Lower lobe of right lung (tissue), 2 donors: ENCODE data around the gene TMEM37. TPM values are rescaled to one million over a fixed set of nuclear protein-coding genes. Genes with fewer than 3 reads are reported as not detected.
A peak's percentile ranks its signal among the peaks of the same experiment; 100 is the strongest.

ENCODE experiments used
- ATAC-seq, 2 donors: fragments of 200-7000 bp; cut with Tn5 transposase; one replicate each; pipeline ENCODE4 v1.9.1; 2020 to 2022; ENCODE audit warnings: mild to moderate bottlenecking in 2 of 2, moderate library complexity in 2 of 2
- DNase-seq: peaks from one replicate; pipeline ENCODE4 v3.0.0-alpha.2; 2020
- H3K27ac ChIP-seq: fragments of 200-600 bp; one replicate; pipeline ENCODE4 v1.8.0; 2022
- H3K27me3 ChIP-seq: fragments of 200-600 bp; one replicate; pipeline ENCODE4 v1.8.0; 2022; ENCODE audit warnings: low read depth
- H3K36me3 ChIP-seq: fragments of 200-600 bp; one replicate; pipeline ENCODE4 v1.8.0; 2022; ENCODE audit warnings: mild to moderate bottlenecking
- H3K4me1 ChIP-seq: fragments of 200-600 bp; one replicate; pipeline ENCODE4 v1.8.0; 2022
- H3K4me3 ChIP-seq: fragments of 200-600 bp; one replicate; pipeline ENCODE4 v1.8.0; 2022; ENCODE audit warnings: mild to moderate bottlenecking
- H3K9me3 ChIP-seq: fragments of 200-600 bp; one replicate; pipeline ENCODE4 v1.8.0; 2022
- intact Hi-C: fragments of 100-400 bp; cut with DNase I; formaldehyde crosslinking; loops from one replicate; pipeline ENCODE4 v1.11.0; 2022
- total RNA-seq: library from RNA; stranded (reverse); fragmentation: NEBNext Ultra II Directional; extraction: Animal tissue kit (Norgen Biotek cat#: 25700); gene quantifications from one replicate; pipeline ENCODE4 v1.2.1, GENCODE V29; 2021
- TF ChIP-seq, protein P1 (sequence below): fragments of 200-600 bp; IDR thresholded peaks from one replicate; pipeline ENCODE4 v1.8.0; 2022; ENCODE audit warnings: antibody characterized with exemption, mild to moderate bottlenecking
- donor health status: DM: no; HTN: yes; CAD: no; lungs with severe emphysema.

TMEM37 gene
- total RNA-seq, 1 donor from 2014 or later, result 21.7 TPM

DNA sequence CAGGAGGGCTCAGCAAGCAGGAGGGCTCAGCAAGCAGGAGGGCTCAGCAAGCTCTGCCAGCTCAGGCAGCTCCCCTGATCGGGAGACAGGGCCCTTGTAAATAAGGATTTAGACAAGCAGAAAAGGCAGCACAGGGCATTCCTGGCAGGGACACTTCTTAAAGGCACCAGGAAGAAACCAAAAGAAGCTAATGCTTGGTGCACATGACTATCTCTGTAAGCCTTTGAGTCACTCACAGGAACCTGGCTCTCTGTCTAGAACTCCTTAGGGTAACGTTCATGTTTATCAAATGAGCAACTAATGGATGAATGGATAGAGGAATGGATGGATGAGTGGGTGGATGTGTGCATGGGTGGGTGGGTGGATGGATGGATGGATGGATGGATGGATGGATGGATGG lies 28.4 kb downstream of the TMEM37 start:
- Histone ChIP-seq H3K27ac (no peak overlapping the region), H3K4me1 (peaks cover under 1% of the 10 kb centered on the region), H3K4me3 (no peak overlapping the region), H3K27me3 (no peaks in the 10 kb centered on the region), H3K36me3 (no peaks in the 10 kb centered on the region), H3K9me3 (no peaks in the 10 kb centered on the region)
- ATAC-seq, result no peak
- intact Hi-C loops, result no loop called here
- DNase-seq, result no peak
- TF ChIP-seq, protein P1, sequence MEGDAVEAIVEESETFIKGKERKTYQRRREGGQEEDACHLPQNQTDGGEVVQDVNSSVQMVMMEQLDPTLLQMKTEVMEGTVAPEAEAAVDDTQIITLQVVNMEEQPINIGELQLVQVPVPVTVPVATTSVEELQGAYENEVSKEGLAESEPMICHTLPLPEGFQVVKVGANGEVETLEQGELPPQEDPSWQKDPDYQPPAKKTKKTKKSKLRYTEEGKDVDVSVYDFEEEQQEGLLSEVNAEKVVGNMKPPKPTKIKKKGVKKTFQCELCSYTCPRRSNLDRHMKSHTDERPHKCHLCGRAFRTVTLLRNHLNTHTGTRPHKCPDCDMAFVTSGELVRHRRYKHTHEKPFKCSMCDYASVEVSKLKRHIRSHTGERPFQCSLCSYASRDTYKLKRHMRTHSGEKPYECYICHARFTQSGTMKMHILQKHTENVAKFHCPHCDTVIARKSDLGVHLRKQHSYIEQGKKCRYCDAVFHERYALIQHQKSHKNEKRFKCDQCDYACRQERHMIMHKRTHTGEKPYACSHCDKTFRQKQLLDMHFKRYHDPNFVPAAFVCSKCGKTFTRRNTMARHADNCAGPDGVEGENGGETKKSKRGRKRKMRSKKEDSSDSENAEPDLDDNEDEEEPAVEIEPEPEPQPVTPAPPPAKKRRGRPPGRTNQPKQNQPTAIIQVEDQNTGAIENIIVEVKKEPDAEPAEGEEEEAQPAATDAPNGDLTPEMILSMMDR, result no peak

DNA sequence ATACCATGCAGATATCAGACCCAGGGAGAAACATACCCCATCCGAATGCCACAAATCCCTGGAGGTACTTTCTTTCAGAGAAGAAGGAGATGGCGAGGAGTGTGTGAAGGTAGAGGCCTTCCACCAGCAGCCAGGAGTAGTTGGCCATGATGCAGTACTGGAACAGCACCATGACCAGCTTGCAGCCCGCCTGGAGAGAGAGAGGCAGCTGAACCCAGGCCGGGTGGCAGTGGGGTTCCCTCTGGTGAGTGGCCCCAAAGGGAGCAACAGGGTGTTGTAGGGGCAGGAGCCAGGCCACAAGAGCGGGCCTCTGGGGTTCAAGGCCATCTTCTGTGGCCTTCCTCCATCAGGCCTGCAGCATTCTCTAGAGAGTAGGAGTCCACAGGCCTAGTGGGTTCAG lies 30.2 kb downstream of the TMEM37 start:
- DNase-seq (no peak), ATAC-seq (no peak)
- intact Hi-C loops, result no loop called here
- H3K9me3 ChIP-seq, result no peaks in the 10 kb centered on the region
- H3K36me3 ChIP-seq, result no peaks in the 10 kb centered on the region
- TF ChIP-seq, protein P1, result no peak
- H3K4me3 ChIP-seq, result no peak overlapping the region
- no peaks in the 10 kb centered on the region for H3K27me3 ChIP-seq
- peaks cover 7% of the 10 kb centered on the region for H3K4me1 ChIP-seq
- H3K27ac ChIP-seq, result no peak overlapping the region

GRCh38 chr2:119462574-119462973 lies 30.9 kb downstream of the TMEM37 start:
- ATAC-seq (no peak), DNase-seq (no peak)
- intact Hi-C loops, result no loop called here
- H3K27ac ChIP-seq, result no peak overlapping the region
- no peaks in the 10 kb centered on the region for H3K9me3 ChIP-seq
- H3K27me3 ChIP-seq, result no peaks in the 10 kb centered on the region
- H3K4me1 ChIP-seq, result peaks cover 7% of the 10 kb centered on the region
- no peaks in the 10 kb centered on the region for H3K36me3 ChIP-seq
- TF ChIP-seq, protein P1, result no peak
- no peak overlapping the region for H3K4me3 ChIP-seq

DNA sequence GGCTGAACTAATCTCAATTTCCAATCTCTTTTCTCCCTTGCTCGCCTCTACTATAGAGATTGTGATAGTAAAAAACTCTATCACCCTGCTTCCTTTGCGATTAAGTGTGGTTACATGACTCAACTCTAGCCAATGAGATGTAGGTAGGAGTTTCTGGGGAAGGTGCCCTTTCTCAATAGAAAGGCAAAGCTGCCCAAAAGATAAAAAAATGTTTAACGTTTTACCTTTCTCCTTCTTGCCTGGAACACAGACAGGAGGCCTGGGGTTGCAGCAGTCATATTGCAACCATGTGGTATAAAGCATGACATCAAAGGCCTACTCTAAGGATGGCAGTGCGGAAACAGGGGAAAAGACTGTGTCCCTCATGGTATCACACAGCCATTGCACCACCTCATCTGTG lies 31.5 kb downstream of the TMEM37 start:
- no peaks in the 10 kb centered on the region for H3K9me3 ChIP-seq
- H3K36me3 ChIP-seq, result no peaks in the 10 kb centered on the region
- intact Hi-C loops, result no loop called here
- H3K4me1 ChIP-seq, result peaks cover 9% of the 10 kb centered on the region
- DNase-seq (no peak), ATAC-seq (no peak)
- H3K27me3 ChIP-seq, result no peaks in the 10 kb centered on the region
- no peak overlapping the region for H3K27ac ChIP-seq
- TF ChIP-seq, protein P1, result no peak
- no peak overlapping the region for H3K4me3 ChIP-seq

DNA sequence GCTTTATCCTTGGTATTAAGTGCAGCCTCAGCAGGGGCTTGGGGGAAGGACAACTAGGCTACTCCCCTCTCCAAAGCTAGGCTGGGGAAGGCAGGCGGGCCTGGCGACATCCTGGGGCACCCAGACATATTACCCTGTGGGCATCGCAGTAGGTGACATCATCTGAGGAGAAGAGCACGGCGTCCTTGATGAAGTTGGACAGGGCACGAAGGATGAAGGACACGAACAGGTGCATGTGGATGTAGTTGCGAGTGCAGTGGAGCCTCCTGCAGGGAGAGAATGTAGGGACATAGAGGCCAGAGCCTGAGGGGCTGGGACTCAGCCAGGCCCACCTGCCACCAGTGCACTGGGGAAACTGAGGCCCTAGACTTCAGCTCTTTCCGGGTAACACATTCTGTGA lies 32.3 kb downstream of the TMEM37 start:
- no peak overlapping the region for H3K27ac ChIP-seq
- intact Hi-C loops, result no loop called here
- no peak for ATAC-seq
- peaks cover 18% of the 10 kb centered on the region for H3K4me1 ChIP-seq
- H3K9me3 ChIP-seq, result no peaks in the 10 kb centered on the region
- DNase-seq, result no peak
- H3K4me3 ChIP-seq, result no peak overlapping the region
- H3K27me3 ChIP-seq, result no peaks in the 10 kb centered on the region
- H3K36me3 ChIP-seq, result no peaks in the 10 kb centered on the region
- TF ChIP-seq, protein P1, result no peak

GRCh38 chr2:119464981-119465380 lies 33.3 kb downstream of the TMEM37 start:
- DNase-seq (no peak), ATAC-seq (peak; percentile 62 to 74)
- Histone ChIP-seq H3K9me3 (no peaks in the 10 kb centered on the region), H3K4me3 (no peak overlapping the region), H3K36me3 (no peaks in the 10 kb centered on the region), H3K4me1 (peaks cover 26% of the 10 kb centered on the region), H3K27me3 (no peaks in the 10 kb centered on the region), H3K27ac (no peak overlapping the region)
- intact Hi-C loops, result no loop called here
- TF ChIP-seq, protein P1, result no peak
